A549 (cell line): Measurements from ENCODE around the gene GALNTL6. TPM values are rescaled to one million over a fixed set of nuclear protein-coding genes. Genes with fewer than 3 reads are reported as not detected.

Source experiments
- ATAC-seq, 2 experiments: fragments of 200-7000 bp in 1 of 2; fragments of >200 bp in 1 of 2; cut with Nextera tagmentation in 1 of 2; cut with Tn5 transposase in 1 of 2; 3 replicates each; pipeline versions ENCODE4 v1.8.0 to v1.9.1; 2018 to 2020; ENCODE audit warnings: mild to moderate bottlenecking in 1 of 2, moderate library complexity in 1 of 2
- CTCF ChIA-PET: fragments of 300-600 bp; sonication (Branson Sonifier 250); formaldehyde crosslinking; extraction: SDS; loops from one replicate; lab custom pipeline; 2021; ENCODE audit warnings: antibody characterized with exemption, inconsistent platforms; lab: Yijun Ruan, JAX
- POLR2A ChIA-PET: fragments of 350-600 bp; formaldehyde crosslinking; extraction: SDS; loops from one replicate; lab custom pipeline; 2021; ENCODE audit warnings: antibody characterized with exemption, inconsistent platforms; lab: Yijun Ruan, JAX
- DNase-seq, 2 experiments: peaks; one replicate each; pipeline versions ENCODE4 v3.0.0 to v3.0.0-alpha.2; 2011 to 2016; ENCODE audit warnings: low read depth in 1 of 2, low spot score in 1 of 2
- FAIRE-seq: peaks from 2 replicates; lab custom pipeline; 2011; peaks lifted over from hg19 to GRCh38; lab: Jason Lieb, UNC
- H3K27ac ChIP-seq, 2 experiments: fragments of >200 bp; sonication (Bioruptor Twin); formaldehyde crosslinking; 3 replicates each; pipeline ENCODE4 v1.5.1; 2016 to 2017
- H3K4me1 ChIP-seq: fragments of >200 bp; sonication (Bioruptor Twin); formaldehyde crosslinking; 3 replicates; pipeline ENCODE4 v1.6.1; 2016
- H3K4me2 ChIP-seq: fragments of >200 bp; sonication (Bioruptor Twin); formaldehyde crosslinking; 3 replicates; pipeline ENCODE4 v1.6.1; 2016
- H3K4me3 ChIP-seq: fragments of >200 bp; sonication (Bioruptor Twin); formaldehyde crosslinking; 3 replicates; pipeline ENCODE4 v1.5.1; 2016
- H3K9me3 ChIP-seq: fragments of >200 bp; sonication (Bioruptor Twin); formaldehyde crosslinking; 3 replicates; pipeline ENCODE4 v1.6.1; 2016
- CBX2 ChIP-seq: fragments of 200-600 bp; sonication (generic); IDR thresholded peaks from 2 replicates; pipeline ENCODE4 v1.6.1; 2016; ENCODE audit warnings: low read depth, mild to moderate bottlenecking, borderline replicate concordance
- EHF ChIP-seq: fragments of 250-450 bp; sonication (Bioruptor Pico); IDR thresholded peaks from 2 replicates; pipeline ENCODE4 v1.5.0; 2020; ENCODE audit warnings: mild to moderate bottlenecking
- EHMT2 ChIP-seq: fragments of 200-600 bp; sonication (generic); IDR thresholded peaks from 2 replicates; pipeline ENCODE4 v1.6.1; 2016; ENCODE audit warnings: antibody characterized with exemption, low read depth, mild to moderate bottlenecking, moderate library complexity
- ESRRA ChIP-seq: fragments of 150-350 bp; IDR thresholded peaks from 2 replicates; pipeline ENCODE4 v1.6.1; 2014; ENCODE audit warnings: mild to moderate bottlenecking, low read length, borderline replicate concordance
- FOSL2 ChIP-seq, 2 experiments: fragments of 450-650 bp in 1 of 2; fragments of >200 bp in 1 of 2; sonication (Bioruptor Twin) in 1 of 2; formaldehyde crosslinking; IDR thresholded peaks; 2 replicates each; pipeline versions ENCODE4 v1.5.0 to v1.6.1; 2016 to 2020; ENCODE audit warnings: mild to moderate bottlenecking in 1 of 2, moderate library complexity in 1 of 2
- HES2 ChIP-seq: fragments of >200 bp; sonication (Bioruptor Twin); formaldehyde crosslinking; IDR thresholded peaks from 2 replicates; pipeline ENCODE4 v1.6.1; 2016
- HEYL ChIP-seq: fragments of 250-450 bp; sonication (Bioruptor Pico); IDR thresholded peaks from 2 replicates; pipeline ENCODE4 v1.8.0; 2021; ENCODE audit warnings: mild to moderate bottlenecking, moderate library complexity
- JUN ChIP-seq, 2 experiments: fragments of >200 bp; sonication (Bioruptor Twin); formaldehyde crosslinking; IDR thresholded peaks; 2 replicates in 1 of 2; 3 replicates in 1 of 2; pipeline ENCODE4 v1.6.1; 2016 to 2017
- KDM1A ChIP-seq: fragments of 200-600 bp; sonication (generic); IDR thresholded peaks from 2 replicates; pipeline ENCODE4 v1.6.1; 2016; ENCODE audit warnings: low read depth, mild to moderate bottlenecking
- KDM5A ChIP-seq: fragments of 200-600 bp; sonication (generic); IDR thresholded peaks from 2 replicates; pipeline ENCODE4 v1.6.1; 2016; ENCODE audit warnings: antibody characterized with exemption, mild to moderate bottlenecking
- MAFK ChIP-seq: fragments of 450-650 bp; IDR thresholded peaks from 2 replicates; pipeline ENCODE4 v1.6.1; 2014; ENCODE audit not compliant: partially characterized antibody
- PHF8 ChIP-seq: fragments of 200-600 bp; sonication (generic); IDR thresholded peaks from 2 replicates; pipeline ENCODE4 v1.6.1; 2016; ENCODE audit warnings: low read depth, mild to moderate bottlenecking, antibody characterized with exemption, moderate library complexity, borderline replicate concordance
- POLR2AphosphoS2 ChIP-seq: conservative IDR thresholded peaks from 2 replicates; pipeline ENCODE4 v1.6.1; 2012; ENCODE audit warnings: low read length, improper control_type of control experiment, inconsistent platforms
- REST ChIP-seq: fragments of 200-600 bp; sonication (generic); IDR thresholded peaks from 2 replicates; pipeline ENCODE4 v1.6.1; 2016; ENCODE audit warnings: antibody characterized with exemption, mild to moderate bottlenecking, moderate library complexity
- RFX5 ChIP-seq: fragments of 450-650 bp; IDR thresholded peaks from 2 replicates; pipeline ENCODE4 v1.7.1; 2014; ENCODE audit warnings: antibody characterized with exemption, mild to moderate bottlenecking, moderate library complexity
- SMC3 ChIP-seq: fragments of >200 bp; sonication (Bioruptor Twin); formaldehyde crosslinking; IDR thresholded peaks from 3 replicates; pipeline ENCODE4 v1.6.1; 2018; ENCODE audit warnings: inconsistent platforms
- TFCP2L1 ChIP-seq: fragments of 250-450 bp; sonication (Bioruptor Pico); IDR thresholded peaks from 2 replicates; pipeline ENCODE4 v1.5.0; 2021; ENCODE audit warnings: mild to moderate bottlenecking
- USF2 ChIP-seq: fragments of 450-650 bp; IDR thresholded peaks from 2 replicates; pipeline ENCODE4 v1.6.1; 2014; ENCODE audit warnings: antibody characterized with exemption
- ZC3H11A ChIP-seq: fragments of 450-650 bp; IDR thresholded peaks from 2 replicates; pipeline ENCODE4 v1.6.1; 2014; ENCODE audit warnings: antibody characterized with exemption, mild to moderate bottlenecking
- ZSCAN20 ChIP-seq: fragments of 250-450 bp; sonication (Bioruptor Pico); IDR thresholded peaks from 2 replicates; pipeline ENCODE4 v1.8.0; 2022; ENCODE audit warnings: mild to moderate bottlenecking, moderate library complexity
- WGBS: methylation state at CpG from one replicate; pipeline ENCODE4 v1.1.6; 2017; ENCODE audit errors: missing lambda C conversion rate; 5-methylcytosine and 5-hydroxymethylcytosine counted together
- polyA plus RNA-seq, 4 experiments: library from polyadenylated mRNA; depleted of rRNA in 3 of 4; stranded (reverse); fragments of >200 nt; fragmentation: RNase III in 1 of 4; extraction: RNeasy Plus Mini Kit Qiagen cat#74134 plus additional on column Dnase treatment in 1 of 4; gene quantifications; 2 replicates in 3 of 4; 3 replicates in 1 of 4; pipeline ENCODE4 v1.2.3, GENCODE V29; 2011 to 2017

Gene GALNTL6
- polyA plus RNA-seq, 2 of the 4 experiments (the other 2 are of a cell fraction) = 0.06 to 0.49 TPM

- no peak overlapping the region for H3K4me2 ChIP-seq
- H3K4me1 ChIP-seq = peaks cover 51% of the 10 kb centered on the region
- ATAC-seq (no peak), FAIRE-seq (no peak), DNase-seq (no peak)
- H3K9me3 ChIP-seq = 0 out of 3 replicates have a peak, but pooled peaks cover 2% of the 10 kb centered on the region
- POLR2A ChIA-PET = no interaction called here
- CTCF ChIA-PET = interaction anchor here (3.6 kb wide), 1 partner anchor 17 kb away, joined by 10 read pairs; no protein-coding TSS in a partner anchor
- no peak overlapping the region for H3K4me3 ChIP-seq
- peak overlapping the region; percentile 78 to 84; a peak in 3 of 6 replicates for H3K27ac ChIP-seq
- TF ChIP-seq POLR2AphosphoS2 = no peak
- TF ChIP-seq FOSL2 (IDR thresholded peaks at IDR 0.05) = no peak
- TF ChIP-seq FOSL2 (CRISPR knock-in tag; IDR thresholded peaks at IDR 0.05) = no peak
- no peak for TF ChIP-seq EHMT2
- no peak for TF ChIP-seq KDM1A
- TF ChIP-seq ZSCAN20 = no peak
- no peak for TF ChIP-seq EHF (CRISPR knock-in tag)
- TF ChIP-seq KDM5A = no peak
- TF ChIP-seq ZC3H11A = no peak
- TF ChIP-seq PHF8 = no peak
- TF ChIP-seq MAFK = no peak
- no peak for TF ChIP-seq ESRRA
- no peak for TF ChIP-seq USF2
- no peak for TF ChIP-seq CBX2
- no peak for TF ChIP-seq REST
- TF ChIP-seq RFX5 = no peak
- TF ChIP-seq SMC3 = no peak
- no peak for TF ChIP-seq TFCP2L1 (CRISPR knock-in tag)
- 81% methylated on average over 1 of the region's 1 CpG for WGBS
Measured at GRCh38 chr4:172995704-172996103, 1182.5 kb downstream of the GALNTL6 start.

GRCh38 chr4:172996571-172997216 is 1183.5 kb downstream of the GALNTL6 start:
- Histone ChIP-seq H3K9me3 (0 out of 3 replicates have a peak, but pooled peaks cover 2% of the 10 kb centered on the region), H3K4me1 (peaks cover 51% of the 10 kb centered on the region), H3K4me3 (no peak overlapping the region), H3K27ac (peak overlapping the region; percentile 78 to 84; a peak in 5 of 6 replicates), H3K4me2 (peak overlapping the region; percentile 26; the same call in 1 of the 3 replicates)
- TF ChIP-seq HES2 (no peak), JUN (IDR thresholded peaks at IDR 0.05) (peak in 1 of 2 experiments; percentile 30; a peak in 1 of 5 replicates), FOSL2 (IDR thresholded peaks at IDR 0.05) (peak; percentile 44; the same call in 1 of the 2 replicates), FOSL2 (CRISPR knock-in tag; IDR thresholded peaks at IDR 0.05) (peak; percentile 68), HEYL (CRISPR knock-in tag) (no peak)
- WGBS = 68% methylated on average over 4 of the region's 4 CpGs
- DNase-seq (peak in 1 of 2 experiments; percentile 42), FAIRE-seq (no peak), ATAC-seq (peak; percentile 69 to 80; a peak in 5 of 6 replicates)
- ChIA-PET CTCF (interaction anchor here (3.6 kb wide), 1 partner anchor 16 kb away, joined by 10 read pairs; no protein-coding TSS in a partner anchor), POLR2A (no interaction called here)
